PC-3 (cell line): ENCODE results near the gene DUS3L.

Experiments used
- EZH2 ChIP-seq: fragments of 300-600 bp; sonication (generic); IDR thresholded peaks from one replicate; pipeline ENCODE4 v1.6.1; 2017; ENCODE audit warnings: antibody characterized with exemption, mild to moderate bottlenecking, low read length; ENCODE audit not compliant: unreplicated experiment
- EZH2phosphoT487 ChIP-seq: fragments of 300-600 bp; sonication (generic); IDR thresholded peaks from 2 replicates; pipeline ENCODE4 v1.6.1; 2018; ENCODE audit warnings: mild to moderate bottlenecking, antibody characterized with exemption, low read length, borderline replicate concordance
- TF ChIP-seq, protein P1 (sequence below): fragments of 300-600 bp; sonication (generic); conservative IDR thresholded peaks from 2 replicates; pipeline ENCODE4 v1.5.1; 2017; ENCODE audit warnings: antibody characterized with exemption, low read depth, mild to moderate bottlenecking, low read length

DNA sequence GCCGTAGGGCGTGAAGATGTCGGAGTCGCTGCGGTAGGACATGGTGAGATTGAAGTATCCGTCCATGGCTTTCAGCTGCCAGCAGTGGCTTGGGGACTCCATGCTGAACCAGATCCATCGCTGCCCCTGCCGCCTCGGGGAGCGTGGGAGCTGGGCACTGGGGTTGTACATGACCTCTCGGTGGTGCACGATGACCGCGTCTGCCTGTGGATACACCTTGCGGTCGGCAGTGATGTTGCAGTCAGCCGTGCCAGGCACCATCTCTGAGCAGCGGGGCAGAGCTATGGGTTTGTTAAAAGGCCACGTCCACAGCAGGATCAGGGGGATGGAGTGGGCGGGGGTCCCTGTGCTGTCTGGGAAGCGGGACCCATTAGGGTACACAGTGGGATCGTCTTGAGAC, 41.1 kb upstream of the DUS3L start:
- TF ChIP-seq, protein P1, sequence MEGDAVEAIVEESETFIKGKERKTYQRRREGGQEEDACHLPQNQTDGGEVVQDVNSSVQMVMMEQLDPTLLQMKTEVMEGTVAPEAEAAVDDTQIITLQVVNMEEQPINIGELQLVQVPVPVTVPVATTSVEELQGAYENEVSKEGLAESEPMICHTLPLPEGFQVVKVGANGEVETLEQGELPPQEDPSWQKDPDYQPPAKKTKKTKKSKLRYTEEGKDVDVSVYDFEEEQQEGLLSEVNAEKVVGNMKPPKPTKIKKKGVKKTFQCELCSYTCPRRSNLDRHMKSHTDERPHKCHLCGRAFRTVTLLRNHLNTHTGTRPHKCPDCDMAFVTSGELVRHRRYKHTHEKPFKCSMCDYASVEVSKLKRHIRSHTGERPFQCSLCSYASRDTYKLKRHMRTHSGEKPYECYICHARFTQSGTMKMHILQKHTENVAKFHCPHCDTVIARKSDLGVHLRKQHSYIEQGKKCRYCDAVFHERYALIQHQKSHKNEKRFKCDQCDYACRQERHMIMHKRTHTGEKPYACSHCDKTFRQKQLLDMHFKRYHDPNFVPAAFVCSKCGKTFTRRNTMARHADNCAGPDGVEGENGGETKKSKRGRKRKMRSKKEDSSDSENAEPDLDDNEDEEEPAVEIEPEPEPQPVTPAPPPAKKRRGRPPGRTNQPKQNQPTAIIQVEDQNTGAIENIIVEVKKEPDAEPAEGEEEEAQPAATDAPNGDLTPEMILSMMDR, result no peak
- TF ChIP-seq EZH2phosphoT487 (no peak), EZH2 (no peak)
